Posterior cingulate gyrus (tissue), 11 donors: Measurements from ENCODE around the gene AVPI1.
"Not testable (repeated sequence)": the region's sequence is repeated elsewhere in the genome, so short reads cannot be mapped to it uniquely, and the experiment has no call there.

ENCODE experiments used
- DNase-seq, 10 donors: peaks; one replicate each; pipeline versions ENCODE4 v3.0.0 to v3.0.0-alpha.2; 2020 to 2021; ENCODE audit warnings: mixed read lengths in 3 of 10
- intact Hi-C: fragments of 100-400 bp; cut with DNase I; formaldehyde crosslinking; loops from one replicate; pipeline ENCODE4 v1.15.1; 2023

AVPI1 gene

DNA sequence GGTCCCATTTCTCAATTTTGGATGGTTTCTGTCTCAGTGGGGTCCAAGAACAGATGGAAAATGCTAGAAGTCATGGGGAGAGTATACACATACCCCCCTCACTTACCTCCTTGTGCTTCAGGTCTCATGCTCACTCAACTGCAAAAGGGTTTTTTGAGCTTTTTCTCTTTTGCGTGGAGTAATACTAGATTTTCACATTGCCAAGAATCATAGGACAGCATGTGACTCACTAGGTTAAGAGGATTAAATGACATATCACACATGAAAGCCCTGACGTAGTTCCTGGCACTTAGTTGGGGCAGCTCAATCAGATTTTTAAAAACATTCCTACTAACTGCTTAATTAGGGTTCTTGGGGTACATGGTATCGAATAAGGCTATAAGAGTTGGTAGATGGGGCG, 42.1 kb downstream of the AVPI1 start:
- no peak for DNase-seq
- intact Hi-C loops: loop anchor here (5.0 kb wide), 1 partner anchor 153 kb away; no protein-coding TSS in a partner anchor

- intact Hi-C loops: loop anchor here (5.0 kb wide), 1 partner anchor 151 kb away; no protein-coding TSS in a partner anchor
Observed at GRCh38 chr10:97643441-97643985, 43.5 kb downstream of the AVPI1 start.

GRCh38 chr10:97642471-97643159, 44.4 kb downstream of the AVPI1 start:
- intact Hi-C loops: loop anchor here (1.0 to 5.0 kb wide), 2 partner anchors 29 to 150 kb away; no protein-coding TSS in a partner anchor
- not testable (repeated sequence) for DNase-seq

More at GRCh38 chr10:97643441-97643985, 43.5 kb downstream of the AVPI1 start:
- no peak for DNase-seq

DNA sequence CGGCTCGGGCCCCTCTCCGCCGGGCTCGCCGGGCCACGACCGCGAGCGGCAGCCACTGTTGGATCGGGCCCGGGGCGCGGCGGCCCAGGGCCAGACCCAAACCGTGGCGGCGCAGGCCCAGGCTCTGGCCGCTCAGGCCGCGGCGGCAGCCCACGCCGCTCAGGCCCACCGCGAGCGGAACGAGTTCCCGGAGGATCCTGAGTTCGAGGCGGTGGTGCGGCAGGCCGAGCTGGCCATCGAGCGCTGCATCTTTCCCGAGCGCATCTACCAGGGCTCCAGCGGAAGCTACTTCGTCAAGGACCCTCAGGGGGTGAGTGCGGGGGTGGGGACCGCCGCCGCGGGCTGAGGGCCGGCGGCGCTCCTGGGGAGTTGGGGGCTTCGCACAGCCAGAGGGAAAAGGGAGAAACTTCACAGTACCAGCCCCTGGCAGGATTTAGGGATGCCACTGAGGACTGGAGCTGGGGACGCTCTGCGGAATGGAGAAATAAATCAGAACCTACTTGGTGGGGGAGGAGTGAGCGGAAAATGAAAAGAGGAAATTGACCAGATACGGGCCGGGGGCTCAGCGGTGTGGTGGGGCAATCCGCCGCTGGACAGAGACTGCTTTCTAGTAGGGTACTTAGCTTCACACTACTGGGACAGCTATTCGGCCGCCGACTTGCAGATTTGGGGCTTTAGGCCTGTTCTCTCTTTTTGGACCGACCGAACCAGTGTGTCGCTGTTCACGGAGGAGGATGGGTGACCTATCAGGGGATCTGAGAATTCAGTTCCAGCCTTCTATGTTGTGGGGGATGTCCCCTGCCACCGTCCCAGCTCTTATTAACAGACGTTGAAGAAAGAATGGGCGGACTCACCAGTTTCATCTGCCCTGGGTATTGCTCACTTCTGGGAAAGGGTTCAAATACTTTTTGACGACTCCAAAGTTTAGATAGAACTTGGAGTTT, 45.9 kb downstream of the AVPI1 start:
- DNase-seq: peak in 5 of 10 donors; percentile 5 to 84 (median 13)
- intact Hi-C loops: loop anchor here (1.0 to 5.0 kb wide), 2 partner anchors 46 to 149 kb away; partner anchors contain the start of gene AVPI1

DNA sequence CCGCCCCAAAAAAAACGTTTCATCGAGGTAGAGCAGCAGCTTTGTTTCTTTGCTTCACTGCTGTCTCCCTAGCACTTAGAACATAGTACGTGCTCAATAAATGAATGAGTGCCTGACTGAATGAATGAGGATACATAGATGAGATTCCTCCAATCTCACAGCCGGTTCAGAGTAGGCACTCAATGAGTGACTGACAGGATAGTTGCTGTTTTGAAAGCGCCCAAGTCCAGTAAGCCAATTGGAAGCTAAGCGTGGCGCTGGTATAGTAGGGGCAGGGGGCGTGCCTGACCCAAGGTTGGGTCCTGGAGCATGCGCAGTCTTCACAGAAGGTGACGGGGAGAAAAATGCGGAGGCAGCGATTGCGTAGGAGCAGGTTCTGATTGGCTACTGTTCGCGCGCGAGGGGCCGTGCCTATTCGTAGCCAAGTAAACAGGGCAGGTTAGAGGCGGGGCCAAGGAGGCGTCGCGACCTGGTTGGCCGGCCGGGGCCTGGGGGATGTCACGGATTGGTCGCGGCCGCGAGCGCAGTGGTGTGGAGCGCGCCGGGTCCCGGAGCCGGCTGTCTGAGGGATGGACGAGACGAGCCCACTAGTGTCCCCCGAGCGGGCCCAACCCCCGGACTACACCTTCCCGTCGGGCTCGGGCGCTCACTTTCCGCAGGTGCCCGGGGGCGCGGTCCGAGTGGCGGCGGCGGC, 46.7 kb downstream of the AVPI1 start, which contains the start of gene PI4K2A:
Gene PI4K2A (plus strand): TSS at position 498 of the 694 bp plus-strand sequence. CDS start 72 bp downstream, at position 570.
- intact Hi-C loops: loop anchor here (1.0 to 5.0 kb wide), 2 partner anchors 47 to 148 kb away; partner anchors contain the start of gene AVPI1

DNA sequence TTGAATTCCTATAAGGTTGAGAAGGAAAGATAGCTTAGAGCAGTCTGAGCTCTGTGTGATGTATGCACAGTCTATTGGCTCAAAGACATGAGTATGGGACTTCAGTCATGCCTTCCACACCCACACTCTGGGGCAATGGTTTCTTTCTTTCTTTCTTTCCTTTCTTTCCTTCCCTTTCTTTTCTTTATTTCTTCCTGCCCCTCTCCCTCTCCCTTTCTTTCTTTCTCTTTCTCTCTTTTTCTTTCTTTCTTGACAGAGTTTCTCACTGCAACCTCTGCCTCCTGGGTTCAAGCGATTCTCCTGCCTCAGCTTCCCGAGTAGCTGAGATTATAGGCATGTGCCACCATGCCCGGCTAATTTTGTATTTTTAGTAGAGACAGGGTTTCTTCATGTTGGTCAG, 48.0 kb downstream of the AVPI1 start:
- intact Hi-C loops: not testable (repeated sequence)

More for the DNA sequence above, 46.7 kb downstream of the AVPI1 start, which contains the start of gene PI4K2A:
- DNase-seq: peak; percentile 97 to 100 (median 98)

GRCh38 chr10:97635577-97635976, 51.5 kb downstream of the AVPI1 start:
- intact Hi-C loops: no loop called here

More for the DNA sequence above, 48.0 kb downstream of the AVPI1 start:
- not testable (repeated sequence) for DNase-seq

DNA sequence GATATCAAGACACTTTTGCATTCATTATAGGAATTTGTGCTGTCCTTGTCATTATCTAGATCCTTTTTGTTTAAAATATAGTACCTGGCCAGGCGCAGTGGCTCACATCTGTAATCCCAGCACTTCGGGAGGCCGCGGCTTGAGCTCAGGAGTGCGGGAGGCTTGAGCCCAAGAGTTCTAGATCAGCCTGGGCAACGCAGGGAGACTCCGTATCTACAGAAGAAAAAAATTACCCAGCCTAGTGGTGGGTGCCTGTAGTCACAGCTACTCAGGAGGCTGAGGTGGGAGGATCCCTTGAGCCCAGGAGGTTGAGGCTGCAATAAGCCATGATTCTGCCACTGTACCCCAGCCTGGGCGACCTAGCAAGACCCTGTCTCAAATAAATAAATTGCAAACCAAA, 53.1 kb downstream of the AVPI1 start:
- intact Hi-C loops: no loop called here
- DNase-seq: no peak

More at GRCh38 chr10:97635577-97635976, 51.5 kb downstream of the AVPI1 start:
- no peak for DNase-seq

- intact Hi-C loops: no loop called here
- DNase-seq: peak; percentile 95 to 99 (median 96)
Observed at GRCh38 chr10:97632949-97633884, 53.8 kb downstream of the AVPI1 start, which contains the start of gene MORN4. MORN4 (minus strand) TSS chr10:97633500; CDS start chr10:97619653, 13,847 bp downstream.

DNA sequence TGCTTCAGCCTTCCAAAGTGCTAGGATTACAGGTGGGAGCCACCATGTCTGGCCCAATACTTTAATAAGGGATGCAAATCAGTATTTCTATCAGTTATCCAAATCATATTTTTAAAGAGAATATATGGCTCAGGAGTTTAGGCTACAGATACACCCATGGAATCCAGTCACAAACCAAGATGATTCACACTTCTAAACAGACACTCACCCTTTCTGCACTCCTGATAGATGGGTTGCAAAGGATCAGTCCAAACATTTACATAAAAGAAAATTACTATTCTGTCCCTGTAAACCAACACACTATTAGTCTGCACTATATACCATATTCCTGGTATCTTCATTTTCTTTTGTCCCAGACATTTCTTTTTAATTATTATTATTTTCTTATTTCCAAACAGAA, 55.9 kb downstream of the AVPI1 start:
- intact Hi-C loops: no loop called here
- no peak for DNase-seq

- no peak for DNase-seq
- intact Hi-C loops: no loop called here
Observed at GRCh38 chr10:97629289-97629688, 57.8 kb downstream of the AVPI1 start.

DNA sequence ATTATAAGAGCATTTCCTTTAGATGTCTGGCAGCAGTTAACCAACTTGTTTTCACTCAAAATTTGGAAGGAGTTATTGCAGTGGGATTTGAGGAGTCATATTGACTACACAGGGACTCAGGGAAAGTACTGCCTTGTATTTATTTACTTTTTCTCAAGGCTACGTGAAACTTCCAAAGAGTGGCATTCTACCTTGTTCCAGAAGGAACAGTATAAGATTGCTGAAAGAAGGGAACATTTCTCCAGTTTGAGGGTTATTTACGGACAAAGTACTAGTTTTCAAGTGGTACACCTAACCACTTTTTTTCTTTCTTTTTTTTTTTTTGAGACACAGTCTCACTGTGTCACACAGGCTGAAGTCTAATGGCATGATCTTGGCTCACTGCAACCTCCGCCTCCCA, 58.8 kb downstream of the AVPI1 start:
- DNase-seq: no peak
- intact Hi-C loops: no loop called here

- DNase-seq: no peak
- intact Hi-C loops: no loop called here
Observed at GRCh38 chr10:97627731-97628130, 59.3 kb downstream of the AVPI1 start.
